NCI-H446 treated with DMSO at 0.1 percent for 48 hours (cell line): ENCODE measurements around the gene CHAD.
"Not testable (repeated sequence)": the region's sequence is repeated elsewhere in the genome, so short reads cannot be mapped to it uniquely, and the experiment has no call there.

Source experiments
- DNase-seq: peaks from one replicate; lab custom pipeline; 2025; lab: John Stamatoyannopoulos, UW

Gene CHAD

DNA sequence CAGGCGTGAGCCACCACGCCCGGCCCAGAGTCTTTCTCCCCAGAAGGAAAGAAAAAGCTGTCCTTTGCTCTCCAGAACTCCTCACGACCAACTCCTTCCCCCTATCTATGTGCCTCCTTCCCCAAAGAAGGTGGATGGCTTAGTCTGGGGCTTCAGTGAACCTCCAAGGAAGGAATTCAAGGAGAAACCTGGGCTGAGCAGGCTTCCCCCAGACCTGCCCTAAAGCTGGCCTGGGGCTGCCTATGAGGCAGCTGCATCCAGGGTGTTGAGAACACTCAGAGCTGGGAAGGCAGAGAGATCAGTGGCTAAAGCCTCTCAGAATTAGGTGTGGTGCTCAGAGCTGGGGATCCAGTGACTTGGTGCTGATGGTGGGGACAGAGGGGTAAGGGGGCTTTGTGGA lies 38.9 kb downstream of the CHAD start:
- no peak for DNase-seq

DNA sequence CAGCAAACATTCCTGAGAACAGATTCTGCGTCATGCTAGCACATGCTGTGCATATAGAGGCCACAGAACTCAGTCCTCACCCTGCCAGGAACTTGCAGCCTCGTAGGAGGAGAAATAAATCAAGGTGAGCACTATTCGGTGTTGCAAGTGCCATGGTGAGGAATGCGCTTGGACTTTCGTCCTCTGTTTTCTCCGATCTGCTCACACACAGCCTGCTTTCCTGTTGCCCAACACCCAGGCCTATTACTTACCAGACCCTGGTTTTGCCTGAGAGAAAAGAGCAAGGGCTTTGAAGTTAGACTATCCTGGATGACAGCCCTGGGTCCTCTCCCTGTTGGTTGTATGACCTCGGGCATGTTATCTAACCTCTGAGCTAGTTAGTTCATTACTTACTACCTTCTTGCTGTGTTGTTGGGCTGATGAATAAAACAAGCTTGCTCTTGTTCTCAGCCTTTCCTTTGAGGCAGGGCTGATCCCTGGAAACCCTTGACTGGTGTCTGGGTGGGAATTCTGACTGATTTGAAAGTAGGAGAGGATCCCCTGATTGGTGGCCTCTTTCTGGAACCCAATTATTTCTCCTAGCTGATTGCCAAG lies 39.8 kb downstream of the CHAD start:
- DNase-seq: no peak

DNA sequence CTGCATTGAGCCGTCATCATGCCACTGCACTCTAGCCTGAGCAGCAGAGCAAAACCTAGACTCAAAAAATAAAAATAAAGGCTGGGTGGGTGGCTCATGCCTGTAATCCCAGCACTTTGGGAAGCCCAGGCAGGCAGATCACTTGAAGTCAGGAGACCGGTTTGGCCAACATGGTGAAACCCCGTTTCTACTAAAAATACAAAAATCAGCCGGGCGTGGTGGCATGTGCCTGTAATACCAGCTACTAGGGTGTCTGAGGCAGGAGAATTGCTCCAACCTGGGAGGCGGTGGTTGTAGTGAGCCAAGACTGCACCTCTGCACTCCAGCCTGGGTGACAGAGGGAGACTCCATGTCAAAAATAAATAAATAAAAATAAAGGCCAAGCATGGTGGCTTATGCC lies 40.6 kb downstream of the CHAD start:
- DNase-seq: not testable (repeated sequence)

DNA sequence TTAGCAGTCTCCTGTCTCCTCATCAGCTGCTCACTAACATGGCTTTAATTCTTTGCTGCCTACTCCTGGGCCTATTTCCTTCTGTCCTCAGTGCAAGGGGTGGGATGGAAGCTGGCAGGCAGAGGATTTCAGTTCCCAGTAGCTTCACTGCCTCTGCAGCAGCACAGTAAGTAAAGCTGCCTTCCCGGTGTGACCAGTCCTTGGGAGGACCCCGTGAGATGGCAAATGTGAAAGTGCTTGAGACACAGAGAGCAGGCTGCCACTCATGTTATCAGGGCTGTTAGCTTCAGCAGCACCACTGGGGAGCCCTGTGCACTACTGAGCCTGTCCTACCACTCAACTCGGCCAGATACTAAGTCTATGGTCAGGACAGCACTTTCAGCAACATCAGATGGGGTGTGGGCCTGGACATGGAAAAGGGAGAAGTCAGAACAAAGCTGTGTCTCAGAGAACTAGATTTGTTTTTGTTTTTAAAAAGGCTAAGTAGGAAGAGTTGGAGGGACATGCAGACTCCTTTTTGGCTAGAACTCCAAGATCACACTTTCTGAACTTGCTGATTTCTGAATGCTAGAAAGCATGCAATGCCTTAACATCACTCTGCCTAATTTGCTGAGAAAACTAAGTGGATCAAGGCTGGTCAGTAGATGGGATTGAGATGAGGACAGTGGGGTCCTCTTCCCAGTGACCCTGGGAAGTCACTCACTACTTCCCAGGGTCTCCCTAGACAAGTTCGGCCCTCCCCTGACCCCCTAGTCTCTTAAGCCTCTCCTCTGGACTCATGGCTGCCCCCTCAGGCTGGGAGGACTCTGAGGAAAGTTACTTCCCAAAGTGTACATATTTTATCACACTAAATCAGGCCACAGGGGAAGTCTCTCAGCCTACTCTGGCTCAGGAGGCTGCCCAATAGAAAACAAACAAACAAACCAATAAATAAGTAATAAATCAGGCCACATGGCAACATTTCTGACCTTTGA lies 41.6 kb downstream of the CHAD start:
- DNase-seq: no peak

DNA sequence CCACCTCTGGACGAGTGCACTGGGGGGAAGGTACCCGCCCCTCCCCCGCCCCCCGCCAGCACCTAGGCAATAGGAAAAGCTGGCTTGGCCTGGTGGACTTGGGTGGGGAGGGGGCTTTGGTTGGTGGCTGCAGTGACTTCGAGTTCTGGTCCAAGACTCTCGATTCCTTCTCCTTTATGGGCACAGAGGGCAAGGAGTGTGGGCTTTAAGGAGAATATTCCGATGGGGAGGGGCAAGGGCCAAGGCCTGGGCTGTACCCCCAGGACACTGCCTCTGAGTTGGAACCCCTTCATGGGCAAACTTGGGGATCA lies 42.3 kb downstream of the CHAD start:
- DNase-seq: no peak

DNA sequence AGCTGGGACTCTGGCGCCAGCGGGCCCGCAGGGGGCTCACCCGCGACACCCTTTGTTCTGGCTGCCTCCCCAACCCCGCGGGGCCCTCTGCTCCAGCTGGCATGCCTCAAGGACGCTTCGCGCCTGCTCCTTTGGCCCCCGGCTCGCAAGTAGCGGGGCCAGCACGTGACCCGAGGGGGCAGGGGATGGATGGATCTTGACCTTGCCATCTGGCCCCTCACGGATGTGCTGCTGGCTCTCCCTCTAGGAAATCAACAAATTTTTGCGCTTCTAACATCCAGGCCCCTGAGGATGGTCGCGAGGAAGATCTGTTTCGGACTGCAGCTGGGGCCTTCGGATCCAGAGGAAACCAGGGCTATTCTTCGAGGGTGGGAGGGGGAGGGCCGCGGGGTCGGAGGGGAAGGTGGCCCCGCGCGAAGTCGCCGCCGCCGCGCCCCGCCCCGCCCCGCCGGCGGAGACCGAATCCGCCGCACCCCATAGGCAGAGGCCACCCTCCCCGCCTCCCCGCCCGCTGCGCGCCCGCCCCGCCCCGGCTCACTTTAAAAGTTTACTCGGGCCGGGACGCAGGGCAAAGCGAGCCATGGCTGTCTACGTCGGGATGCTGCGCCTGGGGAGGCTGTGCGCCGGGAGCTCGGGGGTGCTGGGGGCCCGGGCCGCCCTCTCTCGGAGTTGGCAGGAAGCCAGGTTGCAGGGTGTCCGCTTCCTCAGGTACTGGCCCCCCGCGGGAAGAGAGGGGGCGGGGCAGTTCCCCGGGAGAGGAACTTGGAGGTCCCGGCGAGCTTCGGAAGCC lies 42.8 kb downstream of the CHAD start, which contains the start of gene ACSF2:
Gene ACSF2, plus strand, starts transcription at position 537 of the 790 bp plus-strand sequence. Its CDS starts 44 bp downstream, at position 581.
- no peak for DNase-seq

DNA sequence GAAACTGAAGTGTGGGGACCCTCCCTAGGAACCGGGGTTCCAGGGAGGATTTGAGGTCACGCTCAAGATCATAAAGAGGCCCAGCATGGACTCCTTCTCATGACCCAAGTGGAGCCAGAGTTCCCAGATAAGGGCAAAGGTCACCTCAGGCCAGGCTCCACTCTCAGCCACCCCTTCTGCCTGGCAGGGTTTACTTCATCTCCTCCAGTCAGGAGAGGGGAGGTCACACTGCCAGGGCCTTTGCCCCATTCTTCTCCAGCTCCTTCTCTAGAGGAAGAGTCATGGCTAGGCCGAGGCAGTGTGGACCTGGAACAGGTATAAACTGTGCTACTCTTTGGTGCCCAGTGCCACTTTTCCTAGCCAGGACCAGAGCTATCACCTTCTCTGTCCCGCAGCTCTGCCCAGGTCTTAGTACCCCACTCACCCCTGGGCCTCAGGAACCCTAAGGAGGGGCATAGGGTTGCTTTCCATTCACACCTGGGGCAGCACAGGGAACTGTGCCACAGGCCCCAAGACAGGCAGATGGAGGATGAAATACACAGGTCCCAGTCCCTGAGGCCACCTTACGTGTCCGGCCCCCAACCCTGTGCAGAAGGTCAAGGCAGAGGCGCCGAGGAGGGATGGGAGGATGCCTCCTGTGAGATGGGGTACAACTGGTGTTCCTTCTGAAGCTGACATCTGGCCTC lies 43.5 kb downstream of the CHAD start:
- no peak for DNase-seq

DNA sequence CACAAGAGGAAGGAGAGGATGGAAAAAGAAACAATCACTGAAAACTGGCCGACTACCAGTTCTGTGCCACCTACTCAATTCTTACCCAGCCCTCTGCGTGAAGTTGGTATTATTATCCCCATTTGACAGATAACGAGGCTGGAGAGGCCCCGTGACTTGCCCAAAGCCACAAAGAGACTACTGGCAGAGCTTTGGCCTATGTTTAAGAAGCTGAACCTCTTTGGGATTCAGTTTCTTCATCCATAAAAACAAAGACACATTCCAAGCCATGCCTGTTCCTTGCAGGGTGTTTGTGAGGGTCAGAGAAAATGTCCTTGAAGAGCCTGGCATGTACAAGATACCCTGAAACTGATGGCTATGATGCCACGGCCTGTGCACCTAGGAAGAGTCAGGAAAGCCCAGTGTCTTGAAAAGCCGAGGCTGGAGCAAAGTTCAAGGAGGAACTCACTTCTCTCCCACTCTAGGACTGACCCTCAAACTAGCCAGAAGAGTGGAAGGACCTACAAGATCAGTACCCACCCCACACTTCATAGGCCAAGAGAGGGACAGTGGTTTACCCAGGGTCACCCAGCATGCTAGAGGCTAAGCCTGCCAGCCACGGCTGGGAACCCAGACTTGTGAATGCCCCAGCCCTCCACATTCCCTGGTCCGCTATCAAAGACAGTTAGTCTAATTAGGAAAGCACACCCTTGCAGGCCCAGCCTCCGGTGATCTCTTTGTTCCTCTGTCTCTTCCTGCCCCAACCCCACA lies 44.3 kb downstream of the CHAD start:
- no peak for DNase-seq

DNA sequence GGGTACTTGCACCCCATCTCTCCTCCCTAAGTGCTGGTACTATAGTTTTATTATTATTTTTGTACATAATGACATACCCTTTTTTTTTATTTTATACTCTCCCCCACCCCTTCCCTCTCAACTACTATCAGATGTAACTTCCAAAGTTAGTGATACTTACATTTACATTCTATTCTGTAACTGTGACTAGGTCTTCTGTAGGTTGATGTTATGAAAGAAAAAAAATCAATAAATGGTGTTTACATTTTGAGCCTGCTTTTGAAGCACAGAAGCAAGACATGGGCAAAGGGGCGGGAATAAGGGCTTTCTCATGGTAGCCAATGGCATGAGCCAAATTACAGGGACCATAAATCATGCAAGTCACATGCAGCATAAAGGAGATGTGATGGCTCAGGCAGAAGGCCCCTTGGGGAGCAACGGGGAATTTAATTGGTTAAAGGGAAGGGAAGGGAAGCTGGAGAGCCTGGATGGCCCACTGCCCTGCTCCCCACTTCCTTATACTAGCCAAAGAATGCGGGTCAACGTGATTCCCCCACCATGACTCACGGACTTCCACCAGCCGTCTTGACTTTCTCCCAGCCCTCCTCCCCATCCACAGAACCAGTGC lies 45.0 kb downstream of the CHAD start:
- peak; percentile 32 for DNase-seq

DNA sequence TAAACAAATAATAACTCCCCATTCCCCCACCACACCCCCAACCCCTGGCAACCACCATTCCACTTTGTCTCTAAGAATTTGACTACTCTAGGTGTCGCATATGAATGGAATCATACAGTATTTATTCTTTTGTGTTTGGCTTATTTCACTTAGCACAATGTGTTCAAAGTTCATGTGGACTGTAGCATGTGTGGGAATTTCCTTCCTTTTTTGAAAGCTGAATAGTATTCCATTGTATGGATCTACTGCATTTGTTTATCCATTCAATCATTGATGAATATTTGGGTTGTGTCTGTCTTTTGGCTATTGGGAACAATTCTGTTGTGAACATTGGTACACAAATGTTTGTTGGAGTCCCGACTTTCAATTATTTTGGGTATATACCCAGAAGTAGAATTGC lies 45.9 kb downstream of the CHAD start:
- no peak for DNase-seq

DNA sequence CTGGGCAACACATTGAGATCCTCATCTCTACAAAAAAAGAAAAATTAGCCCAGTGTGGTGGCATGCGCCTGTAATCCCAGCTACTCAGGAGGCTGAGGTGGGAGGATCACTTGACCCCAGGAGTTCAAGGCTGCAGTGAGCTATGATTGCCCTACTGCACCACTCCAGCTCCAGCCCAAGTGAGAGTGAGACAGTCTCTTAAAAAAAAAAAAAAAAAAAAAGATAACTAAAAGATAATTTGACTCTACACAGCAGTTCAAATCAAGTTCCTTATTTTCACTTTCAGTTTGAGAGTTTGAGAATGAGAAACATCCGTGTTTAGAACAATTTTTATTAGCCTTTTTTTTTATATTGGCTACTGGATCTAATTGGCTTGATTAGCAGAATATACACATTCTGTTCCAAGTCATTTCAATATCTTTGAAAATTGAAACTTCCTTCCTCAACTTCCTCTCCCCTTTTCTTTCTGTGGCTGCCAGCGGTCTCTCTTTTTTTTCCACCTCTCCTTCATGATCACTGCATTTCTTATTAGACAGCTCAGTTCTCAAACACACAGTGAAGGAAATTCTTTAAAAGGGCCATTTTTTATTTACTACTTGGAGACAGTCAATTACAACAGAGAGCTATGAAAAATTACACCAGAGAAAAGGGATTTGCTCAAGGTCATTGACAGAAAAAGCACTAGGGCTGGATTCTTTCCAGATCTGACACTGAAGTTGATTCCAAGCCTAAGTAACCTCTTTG lies 47.2 kb downstream of the CHAD start:
- DNase-seq: no peak

DNA sequence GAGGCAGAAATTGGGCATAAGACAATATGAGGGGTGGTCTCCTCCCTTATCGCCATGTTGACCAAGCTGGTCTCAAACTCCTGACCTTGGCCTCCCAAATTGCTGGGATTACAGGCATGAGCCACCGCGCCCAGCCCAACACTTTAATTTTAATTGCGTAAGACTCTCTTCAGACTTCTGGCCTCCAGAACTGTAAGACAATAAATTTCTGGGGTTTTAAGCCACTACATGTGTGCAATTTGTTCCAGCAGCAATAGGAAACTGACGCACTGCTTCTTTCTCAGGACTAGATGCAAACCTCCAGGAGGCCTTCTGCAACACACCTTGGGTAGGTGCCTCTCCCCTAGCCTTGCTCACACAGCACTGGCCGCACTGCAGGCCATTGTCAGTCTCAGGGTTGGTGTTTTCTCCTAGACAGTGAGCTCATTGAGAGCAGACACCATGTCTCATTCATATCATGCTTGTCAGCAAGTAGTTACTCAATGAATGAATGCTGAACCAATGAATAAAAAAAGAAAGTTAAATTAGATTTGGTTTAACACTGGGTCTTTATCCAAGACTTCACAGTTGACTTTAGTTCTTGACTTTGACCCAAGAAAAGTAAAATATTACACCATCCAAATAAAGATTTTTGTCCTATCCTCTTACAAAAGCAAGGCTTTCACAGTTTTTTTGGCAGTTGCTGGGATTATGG lies 48.1 kb downstream of the CHAD start:
- DNase-seq: no peak

DNA sequence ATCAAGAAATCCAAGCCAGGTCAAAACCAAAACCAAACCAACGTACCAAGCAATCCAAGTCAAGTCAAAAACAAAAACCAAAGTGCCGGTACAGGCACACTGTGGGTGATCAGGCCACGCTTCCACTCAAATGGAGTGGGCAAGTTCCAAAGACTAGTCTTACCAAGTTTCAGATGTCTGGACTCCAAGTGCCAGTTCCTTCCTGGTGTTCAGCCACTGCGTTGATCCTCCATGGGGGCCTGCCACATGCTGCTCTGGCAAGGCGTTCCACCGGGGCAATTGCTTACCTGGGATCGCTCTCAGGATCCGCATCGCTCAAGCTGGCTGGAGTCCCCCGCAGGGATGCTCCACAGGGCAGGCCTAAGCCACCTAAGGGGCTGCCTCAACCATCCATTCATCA lies 49.1 kb downstream of the CHAD start:
- not testable (repeated sequence) for DNase-seq

DNA sequence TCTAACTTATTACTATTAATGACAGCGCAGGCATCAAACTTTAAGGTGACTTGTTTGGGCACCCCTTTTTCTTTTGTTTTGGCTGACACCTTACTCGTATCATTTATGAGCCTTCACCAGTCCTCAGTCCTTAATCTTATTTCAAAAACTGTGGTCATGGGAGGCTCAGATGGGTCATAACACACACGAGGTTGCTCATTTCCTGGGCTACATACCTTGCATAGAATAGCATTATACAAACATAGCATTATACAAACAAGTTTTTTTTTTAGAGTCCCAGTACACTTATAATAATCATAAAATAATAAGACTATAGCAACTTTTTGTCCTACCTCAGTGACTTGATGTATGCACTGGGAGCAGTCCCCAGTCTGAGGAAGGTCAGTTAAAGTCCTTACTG lies 53.9 kb downstream of the CHAD start:
- no peak for DNase-seq
